Measurements from ENCODE around the gene GAB4.
"Not testable (repeated sequence)": the region's sequence is repeated elsewhere in the genome, so short reads cannot be mapped to it uniquely, and the experiment has no call there.

Gene GAB4

GRCh38 chr22:17035976-17036841 is 28.2 kb upstream of the GAB4 start:
- peak overlapping the region; percentile 67 for H3K4me3 ChIP-seq (ENCODE audit: low read length)
- H3K27ac ChIP-seq (ENCODE audit: low read length), result not testable (repeated sequence)
- H2AFZ ChIP-seq (ENCODE audit: low read length), result peak overlapping the region; percentile 78

GRCh38 chr22:17035246-17035645 is 27.2 kb upstream of the GAB4 start:
- no peaks in the 10 kb centered on the region for H3F3A ChIP-seq (ENCODE audit: insufficient read depth, low read length)
- TF ChIP-seq EZH2phosphoT487 (IDR thresholded peaks at IDR 0.05; ENCODE audit: low read length), result no peak
- TF ChIP-seq EZH2 (optimal IDR thresholded peaks at IDR 0.05; ENCODE audit: low read depth, low read length), result no peak
- TF ChIP-seq CTCF (IDR thresholded peaks at IDR 0.05; ENCODE audit: low read length), result no peak
- peaks cover 28% of the 10 kb centered on the region for H3K79me2 ChIP-seq (ENCODE audit: low read length)
- no peak for DNase-seq
- no peaks in the 10 kb centered on the region for H3K27me3 ChIP-seq (replicated peaks; ENCODE audit: insufficient read depth, low read length)
- no peaks in the 10 kb centered on the region for H3K9me3 ChIP-seq (replicated peaks; ENCODE audit: insufficient read depth, low read length)
- H3K4me1 ChIP-seq (ENCODE audit: low read length), result no peaks in the 10 kb centered on the region
- no peak overlapping the region for H3K4me2 ChIP-seq (ENCODE audit: low read depth, low read length)
- H3K4me3 ChIP-seq (ENCODE audit: low read length), result no peak overlapping the region
- H3K9me2 ChIP-seq (replicated peaks; ENCODE audit: insufficient read depth, low read length), result no peaks in the 10 kb centered on the region
- H4K20me1 ChIP-seq (ENCODE audit: insufficient read depth, low read length), result no peaks in the 10 kb centered on the region
- H3K9ac ChIP-seq (ENCODE audit: low read length), result no peak overlapping the region
- no peak overlapping the region for H2AFZ ChIP-seq (ENCODE audit: low read length)
- no peaks in the 10 kb centered on the region for H3K36me3 ChIP-seq (replicated peaks; ENCODE audit: insufficient read depth, low read length)
- no peak overlapping the region for H3K27ac ChIP-seq (ENCODE audit: low read length)

More at GRCh38 chr22:17035976-17036841, 28.2 kb upstream of the GAB4 start:
- H3K9me3 ChIP-seq (replicated peaks; ENCODE audit: insufficient read depth, low read length); H3K4me1 ChIP-seq (ENCODE audit: low read length); H3K9me2 ChIP-seq (replicated peaks; ENCODE audit: insufficient read depth, low read length); H4K20me1 ChIP-seq (ENCODE audit: insufficient read depth, low read length); H3K27me3 ChIP-seq (replicated peaks; ENCODE audit: insufficient read depth, low read length); H3F3A ChIP-seq (ENCODE audit: insufficient read depth, low read length); H3K36me3 ChIP-seq (replicated peaks; ENCODE audit: insufficient read depth, low read length): not testable (repeated sequence)
- Histone ChIP-seq H3K79me2 (ENCODE audit: low read length) (peaks cover 37% of the 10 kb centered on the region), H3K9ac (ENCODE audit: low read length) (peak overlapping the region; percentile 56; the same call in 1 of the 2 replicates), H3K4me2 (ENCODE audit: low read depth, low read length) (peak overlapping the region; percentile 94)
- peak; percentile 40 for DNase-seq

GRCh38 chr22:17034532-17034931 is 26.5 kb upstream of the GAB4 start:
- not testable (repeated sequence) for H3K4me3 ChIP-seq (ENCODE audit: low read length); H3K9ac ChIP-seq (ENCODE audit: low read length); H3K27ac ChIP-seq (ENCODE audit: low read length); H3K27me3 ChIP-seq (replicated peaks; ENCODE audit: insufficient read depth, low read length); H2AFZ ChIP-seq (ENCODE audit: low read length); DNase-seq; H3K4me1 ChIP-seq (ENCODE audit: low read length); H3K9me2 ChIP-seq (replicated peaks; ENCODE audit: insufficient read depth, low read length); H3K9me3 ChIP-seq (replicated peaks; ENCODE audit: insufficient read depth, low read length); H4K20me1 ChIP-seq (ENCODE audit: insufficient read depth, low read length); H3F3A ChIP-seq (ENCODE audit: insufficient read depth, low read length); H3K4me2 ChIP-seq (ENCODE audit: low read depth, low read length); H3K36me3 ChIP-seq (replicated peaks; ENCODE audit: insufficient read depth, low read length)
- peaks cover 22% of the 10 kb centered on the region for H3K79me2 ChIP-seq (ENCODE audit: low read length)

GRCh38 chr22:17032277-17032676 is 24.3 kb upstream of the GAB4 start:
- not testable (repeated sequence) for H3K4me3 ChIP-seq (ENCODE audit: low read length); H3K27ac ChIP-seq (ENCODE audit: low read length); H3K9me2 ChIP-seq (replicated peaks; ENCODE audit: insufficient read depth, low read length); H3F3A ChIP-seq (ENCODE audit: insufficient read depth, low read length); H2AFZ ChIP-seq (ENCODE audit: low read length); H3K79me2 ChIP-seq (ENCODE audit: low read length); H3K9ac ChIP-seq (ENCODE audit: low read length); H3K4me2 ChIP-seq (ENCODE audit: low read depth, low read length); H3K9me3 ChIP-seq (replicated peaks; ENCODE audit: insufficient read depth, low read length); DNase-seq; H3K27me3 ChIP-seq (replicated peaks; ENCODE audit: insufficient read depth, low read length); H3K4me1 ChIP-seq (ENCODE audit: low read length); H3K36me3 ChIP-seq (replicated peaks; ENCODE audit: insufficient read depth, low read length); H4K20me1 ChIP-seq (ENCODE audit: insufficient read depth, low read length)

GRCh38 chr22:17024380-17024779 is 16.4 kb upstream of the GAB4 start:
- not testable (repeated sequence) for H3K4me2 ChIP-seq (ENCODE audit: low read depth, low read length); H3K9me3 ChIP-seq (replicated peaks; ENCODE audit: insufficient read depth, low read length); H3K9me2 ChIP-seq (replicated peaks; ENCODE audit: insufficient read depth, low read length); H3F3A ChIP-seq (ENCODE audit: insufficient read depth, low read length); H3K9ac ChIP-seq (ENCODE audit: low read length); H3K36me3 ChIP-seq (replicated peaks; ENCODE audit: insufficient read depth, low read length); H3K27ac ChIP-seq (ENCODE audit: low read length); H3K4me3 ChIP-seq (ENCODE audit: low read length); H3K79me2 ChIP-seq (ENCODE audit: low read length); H2AFZ ChIP-seq (ENCODE audit: low read length); H4K20me1 ChIP-seq (ENCODE audit: insufficient read depth, low read length); H3K27me3 ChIP-seq (replicated peaks; ENCODE audit: insufficient read depth, low read length); H3K4me1 ChIP-seq (ENCODE audit: low read length)
- DNase-seq, result peak; percentile 27

- H3F3A ChIP-seq (ENCODE audit: insufficient read depth, low read length); H3K9me2 ChIP-seq (replicated peaks; ENCODE audit: insufficient read depth, low read length); H3K9me3 ChIP-seq (replicated peaks; ENCODE audit: insufficient read depth, low read length); H3K4me3 ChIP-seq (ENCODE audit: low read length); H3K4me1 ChIP-seq (ENCODE audit: low read length); H3K27me3 ChIP-seq (replicated peaks; ENCODE audit: insufficient read depth, low read length); DNase-seq; H3K27ac ChIP-seq (ENCODE audit: low read length); H4K20me1 ChIP-seq (ENCODE audit: insufficient read depth, low read length); H2AFZ ChIP-seq (ENCODE audit: low read length); H3K9ac ChIP-seq (ENCODE audit: low read length); H3K79me2 ChIP-seq (ENCODE audit: low read length); H3K36me3 ChIP-seq (replicated peaks; ENCODE audit: insufficient read depth, low read length); H3K4me2 ChIP-seq (ENCODE audit: low read depth, low read length): not testable (repeated sequence)
Observed at GRCh38 chr22:17015552-17015951, 7.5 kb upstream of the GAB4 start.

- not testable (repeated sequence) for H3K27me3 ChIP-seq (replicated peaks; ENCODE audit: insufficient read depth, low read length); H2AFZ ChIP-seq (ENCODE audit: low read length); H3K4me1 ChIP-seq (ENCODE audit: low read length); H3K9me3 ChIP-seq (replicated peaks; ENCODE audit: insufficient read depth, low read length); H3K9me2 ChIP-seq (replicated peaks; ENCODE audit: insufficient read depth, low read length); H3F3A ChIP-seq (ENCODE audit: insufficient read depth, low read length); H3K36me3 ChIP-seq (replicated peaks; ENCODE audit: insufficient read depth, low read length); H3K79me2 ChIP-seq (ENCODE audit: low read length); H3K4me2 ChIP-seq (ENCODE audit: low read depth, low read length); H3K4me3 ChIP-seq (ENCODE audit: low read length); H3K9ac ChIP-seq (ENCODE audit: low read length); H3K27ac ChIP-seq (ENCODE audit: low read length); DNase-seq; H4K20me1 ChIP-seq (ENCODE audit: insufficient read depth, low read length)
Observed at GRCh38 chr22:17014101-17014440, 6.0 kb upstream of the GAB4 start.

Data from MM.1S (cell line).